CD14-positive monocyte (primary cell): ENCODE measurements around the gene TMEM14B. TPM values are rescaled to one million over a fixed set of nuclear protein-coding genes. Genes with fewer than 3 reads are reported as not detected.

Experiments used
- DNase-seq, 3 donors: peaks; one replicate each; pipeline ENCODE4 v3.0.0-alpha.2; 2011 to 2022
- H2AFZ ChIP-seq: 2 replicates; pipeline ENCODE4 v1.6.0; 2012; ENCODE audit warnings: mild to moderate bottlenecking, low read depth, low read length, inconsistent platforms; ENCODE audit not compliant: insufficient read depth, poor library complexity, severe bottlenecking
- H3K27ac ChIP-seq, 2 donors: 1 replicate in 1 of 2; 2 replicates in 1 of 2; pipeline ENCODE4 v1.5.1; 2012 to 2013; ENCODE audit warnings: low read length in 2 of 2, control low read depth in 1 of 2, inconsistent platforms in 1 of 2, low read depth in 1 of 2, mild to moderate bottlenecking in 1 of 2
- H3K27me3 ChIP-seq, 2 donors: one replicate each; pipeline versions ENCODE4 v1.6.0 to v1.6.1; 2011 to 2013; ENCODE audit warnings: low read length in 2 of 2; ENCODE audit not compliant: control insufficient read depth in 2 of 2, insufficient read depth in 2 of 2
- H3K36me3 ChIP-seq, 2 donors: replicated peaks in 1 of 2; 1 replicate in 1 of 2; 2 replicates in 1 of 2; pipeline versions ENCODE4 v1.5.1 to v1.6.1; 2012 to 2013; ENCODE audit warnings: low read length in 2 of 2, control low read depth in 1 of 2, inconsistent platforms in 1 of 2, mild to moderate bottlenecking in 1 of 2; ENCODE audit not compliant: insufficient read depth in 2 of 2, control insufficient read depth in 1 of 2
- H3K4me1 ChIP-seq, 2 donors: 1 replicate in 1 of 2; 2 replicates in 1 of 2; pipeline versions ENCODE4 v1.5.1 to v1.6.1; 2012 to 2013; ENCODE audit warnings: low read length in 2 of 2, control low read depth in 1 of 2, inconsistent platforms in 1 of 2, mild to moderate bottlenecking in 1 of 2, moderate library complexity in 1 of 2; ENCODE audit not compliant: insufficient read depth in 2 of 2, control insufficient read depth in 1 of 2
- H3K4me2 ChIP-seq: replicated peaks from 2 replicates; pipeline ENCODE3; 2012; ENCODE audit warnings: low read length, moderate library complexity, mild to moderate bottlenecking; ENCODE audit not compliant: poor library complexity, severe bottlenecking; ENCODE audit errors: extremely low read depth
- H3K4me3 ChIP-seq, 3 experiments: fragments of 200-600 bp in 1 of 3; sonication (generic) in 1 of 3; replicated peaks in 1 of 3; 1 replicate in 2 of 3; 2 replicates in 1 of 3; pipeline ENCODE4 v1.5.1; 2011 to 2013; ENCODE audit warnings: low read length in 3 of 3, mild to moderate bottlenecking in 3 of 3, control low read depth in 2 of 3, low read depth in 2 of 3, inconsistent platforms in 1 of 3, moderate library complexity in 1 of 3
- H3K79me2 ChIP-seq: 2 replicates; pipeline ENCODE4 v1.6.0; 2012; ENCODE audit warnings: mild to moderate bottlenecking, control low read depth, inconsistent platforms, low read length, moderate library complexity; ENCODE audit not compliant: insufficient read depth
- H3K9ac ChIP-seq: 2 replicates; pipeline ENCODE4 v1.6.0; 2017; ENCODE audit warnings: low read length, mild to moderate bottlenecking; ENCODE audit not compliant: insufficient read depth, poor library complexity, severe bottlenecking
- H3K9me3 ChIP-seq, 2 donors: replicated peaks in 1 of 2; 1 replicate in 1 of 2; 2 replicates in 1 of 2; pipeline versions ENCODE4 v1.5.1 to v1.6.1; 2012 to 2013; ENCODE audit warnings: low read length in 2 of 2, control low read depth in 1 of 2; ENCODE audit not compliant: control insufficient read depth in 1 of 2, insufficient read depth in 1 of 2
- H4K20me1 ChIP-seq: 2 replicates; pipeline ENCODE4 v1.6.0; 2012; ENCODE audit warnings: mild to moderate bottlenecking, low read length, control low read depth, moderate library complexity; ENCODE audit not compliant: insufficient read depth
- H3K27ac Mint-ChIP-seq, 7 donors: one replicate each; pipeline ENCODE4 v1.8.0; 2020; ENCODE audit warnings: mild to moderate bottlenecking in 7 of 7, mixed read lengths in 7 of 7, moderate library complexity in 6 of 7, inconsistent platforms in 2 of 7
- H3K27me3 Mint-ChIP-seq, 3 donors: one replicate each; pipeline ENCODE4 v1.8.0; 2021 to 2022; ENCODE audit warnings: low read depth in 3 of 3, mild to moderate bottlenecking in 3 of 3, mixed read lengths in 3 of 3, moderate library complexity in 3 of 3, inconsistent platforms in 1 of 3
- H3K36me3 Mint-ChIP-seq, 2 donors: one replicate each; pipeline ENCODE4 v1.8.0; 2020; ENCODE audit warnings: mixed read lengths in 2 of 2, inconsistent platforms in 1 of 2, mild to moderate bottlenecking in 1 of 2
- H3K4me1 Mint-ChIP-seq: one replicate; pipeline ENCODE4 v1.8.0; 2020; ENCODE audit warnings: mild to moderate bottlenecking, mixed read lengths
- H3K4me3 Mint-ChIP-seq, 2 donors: one replicate each; pipeline ENCODE4 v1.8.0; 2020; ENCODE audit warnings: mild to moderate bottlenecking in 2 of 2, mixed read lengths in 2 of 2, moderate library complexity in 1 of 2
- H3K9me3 Mint-ChIP-seq, 7 donors: one replicate each; pipeline ENCODE4 v1.8.0; 2020 to 2022; ENCODE audit warnings: mixed read lengths in 7 of 7, mild to moderate bottlenecking in 6 of 7, moderate library complexity in 6 of 7, inconsistent platforms in 2 of 7
- WGBS: methylation state at CpG from one replicate; pipeline ENCODE4 v1.1.5; 2013; ENCODE audit warnings: missing lambda C conversion rate; ENCODE audit not compliant: insufficient coverage; 5-methylcytosine and 5-hydroxymethylcytosine counted together
- intact Hi-C, 2 donors: fragments of 100-400 bp; cut with micrococcal nuclease; formaldehyde crosslinking; loops; one replicate each; pipeline versions ENCODE4 v1.15.0 to v1.15.1; 2023
- polyA plus RNA-seq, 3 donors: library from polyadenylated mRNA; depleted of rRNA in 1 of 3; unstranded in 2 of 3; stranded (reverse) in 1 of 3; fragments of 300-500 nt in 2 of 3; fragments of >200 nt in 1 of 3; fragmentation: Illumina TruSeq in 2 of 3; gene quantifications; 1 replicate in 2 of 3; 2 replicates in 1 of 3; pipeline ENCODE4 v1.2.3, GENCODE V29; 2012 to 2021
- TF ChIP-seq, protein P1 (sequence below): fragments of 200-600 bp; IDR thresholded peaks from one replicate; pipeline ENCODE4 v1.8.0; 2022; ENCODE audit warnings: antibody characterized with exemption, mild to moderate bottlenecking

TMEM14B gene
- polyA plus RNA-seq, 3 donors = 38.8 to 185 (median 141) TPM

DNA sequence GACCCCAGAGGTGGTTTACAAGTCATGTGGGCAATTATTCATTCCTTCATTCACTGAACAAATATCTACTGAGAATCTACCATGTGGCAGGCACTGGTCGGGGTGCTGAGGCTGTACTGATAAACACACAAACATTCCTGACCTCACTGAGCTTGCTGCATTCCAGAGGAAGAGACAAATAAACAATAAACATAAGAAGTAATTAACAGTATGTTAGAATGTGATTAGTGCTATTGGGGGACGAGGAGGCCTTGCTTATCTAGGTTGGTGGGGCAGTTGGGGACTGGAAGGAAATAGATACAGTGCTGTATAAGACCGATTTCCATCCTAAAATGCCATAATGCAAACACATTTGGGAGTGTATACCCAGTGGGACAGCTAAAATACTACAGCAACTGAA is 46.6 kb downstream of the TMEM14B start:
- H3K79me2 ChIP-seq = no peaks in the 10 kb centered on the region
- H3K4me1 Mint-ChIP-seq = no peaks in the 10 kb centered on the region
- no peak overlapping the region for H3K9ac ChIP-seq
- no peaks in the 10 kb centered on the region for H3K27me3 ChIP-seq
- WGBS = no CpG with 5 or more reads among the region's 3 CpGs
- no peak overlapping the region for H2AFZ ChIP-seq
- intact Hi-C loops = no loop called here
- H4K20me1 ChIP-seq = no peaks in the 10 kb centered on the region
- H3K4me3 Mint-ChIP-seq = no peak overlapping the region
- H3K27ac ChIP-seq = no peak overlapping the region
- no peak overlapping the region for H3K4me2 ChIP-seq
- H3K27ac Mint-ChIP-seq = no peak overlapping the region
- H3K4me3 ChIP-seq = no peak overlapping the region
- no peak for DNase-seq
- H3K9me3 Mint-ChIP-seq = no peaks in the 10 kb centered on the region
- H3K27me3 Mint-ChIP-seq = no peaks in the 10 kb centered on the region
- H3K4me1 ChIP-seq = no peaks in the 10 kb centered on the region
- H3K9me3 ChIP-seq = no peaks in the 10 kb centered on the region
- H3K36me3 Mint-ChIP-seq = peaks cover 7 to 10% of the 10 kb centered on the region in 2 donors
- no peaks in the 10 kb centered on the region for H3K36me3 ChIP-seq
- TF ChIP-seq, protein P1, sequence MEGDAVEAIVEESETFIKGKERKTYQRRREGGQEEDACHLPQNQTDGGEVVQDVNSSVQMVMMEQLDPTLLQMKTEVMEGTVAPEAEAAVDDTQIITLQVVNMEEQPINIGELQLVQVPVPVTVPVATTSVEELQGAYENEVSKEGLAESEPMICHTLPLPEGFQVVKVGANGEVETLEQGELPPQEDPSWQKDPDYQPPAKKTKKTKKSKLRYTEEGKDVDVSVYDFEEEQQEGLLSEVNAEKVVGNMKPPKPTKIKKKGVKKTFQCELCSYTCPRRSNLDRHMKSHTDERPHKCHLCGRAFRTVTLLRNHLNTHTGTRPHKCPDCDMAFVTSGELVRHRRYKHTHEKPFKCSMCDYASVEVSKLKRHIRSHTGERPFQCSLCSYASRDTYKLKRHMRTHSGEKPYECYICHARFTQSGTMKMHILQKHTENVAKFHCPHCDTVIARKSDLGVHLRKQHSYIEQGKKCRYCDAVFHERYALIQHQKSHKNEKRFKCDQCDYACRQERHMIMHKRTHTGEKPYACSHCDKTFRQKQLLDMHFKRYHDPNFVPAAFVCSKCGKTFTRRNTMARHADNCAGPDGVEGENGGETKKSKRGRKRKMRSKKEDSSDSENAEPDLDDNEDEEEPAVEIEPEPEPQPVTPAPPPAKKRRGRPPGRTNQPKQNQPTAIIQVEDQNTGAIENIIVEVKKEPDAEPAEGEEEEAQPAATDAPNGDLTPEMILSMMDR = no peak

DNA sequence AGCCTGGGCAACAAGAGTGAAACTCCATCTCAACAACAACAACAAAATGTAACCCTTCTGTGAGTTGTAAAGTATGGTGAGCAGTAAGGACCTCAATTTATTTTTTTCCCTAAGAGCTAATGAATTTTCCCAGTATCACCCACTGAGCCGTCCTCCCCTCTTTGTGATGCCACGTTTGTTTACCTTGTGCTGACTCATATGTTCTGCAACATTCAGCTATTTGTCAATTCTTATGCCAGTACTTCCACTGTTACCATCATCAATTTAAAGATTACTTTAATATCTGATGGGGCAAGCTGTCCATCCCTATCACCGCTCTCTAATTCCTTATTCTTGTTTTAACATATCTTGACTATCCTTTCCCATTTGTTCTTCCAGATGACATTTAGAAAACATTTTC is 53.2 kb downstream of the TMEM14B start:
- H3K27me3 ChIP-seq = no peaks in the 10 kb centered on the region
- H3K36me3 Mint-ChIP-seq = peaks cover 0 to 4% of the 10 kb centered on the region in 2 donors
- H3K4me1 ChIP-seq = no peaks in the 10 kb centered on the region
- H3K9ac ChIP-seq = no peak overlapping the region
- no peaks in the 10 kb centered on the region for H3K79me2 ChIP-seq
- peaks cover 2% of the 10 kb centered on the region for H3K4me1 Mint-ChIP-seq
- TF ChIP-seq, protein P1 = no peak
- H3K9me3 Mint-ChIP-seq = no peaks in the 10 kb centered on the region
- H3K4me2 ChIP-seq = no peak overlapping the region
- no peak overlapping the region for H3K27ac Mint-ChIP-seq
- H3K9me3 ChIP-seq = no peaks in the 10 kb centered on the region
- H3K27me3 Mint-ChIP-seq = peaks cover 0 to 5% (median 0%) of the 10 kb centered on the region in 3 donors
- H3K36me3 ChIP-seq = no peaks in the 10 kb centered on the region
- no peak for DNase-seq
- H2AFZ ChIP-seq = no peak overlapping the region
- no peaks in the 10 kb centered on the region for H4K20me1 ChIP-seq
- no peak overlapping the region for H3K4me3 ChIP-seq
- 43% methylated on average over 2 of the region's 3 CpGs for WGBS
- intact Hi-C loops = loop anchor here (2.0 to 5.0 kb wide), 2 partner anchors 322 to 324 kb away; no protein-coding TSS in a partner anchor
- H3K27ac ChIP-seq = no peak overlapping the region
- no peak overlapping the region for H3K4me3 Mint-ChIP-seq
